Liver (tissue), 3 donors: ENCODE data around the gene FBXO33.

Source experiments
- CTCF ChIP-seq: fragments of 150-350 bp; IDR thresholded peaks from 2 replicates; pipeline ENCODE4 v1.5.1; 2017; ENCODE audit warnings: improper control_type of control experiment, low read depth, low read length; ENCODE audit not compliant: missing input control
- EGR1 ChIP-seq, 2 donors: IDR thresholded peaks; 2 replicates each; pipeline ENCODE4 v1.6.1; 2016 to 2018; ENCODE audit warnings: antibody characterized with exemption in 2 of 2, low read depth in 2 of 2
- FOXA1 ChIP-seq: IDR thresholded peaks from 2 replicates; pipeline ENCODE4 v1.6.1; 2016; ENCODE audit warnings: antibody characterized with exemption
- GABPA ChIP-seq, 2 donors: IDR thresholded peaks in 1 of 2; conservative IDR thresholded peaks in 1 of 2; 2 replicates each; pipeline ENCODE4 v1.6.1; 2016; ENCODE audit warnings: antibody characterized with exemption in 2 of 2, mild to moderate bottlenecking in 1 of 2, moderate library complexity in 1 of 2
- HNF4A ChIP-seq, 2 donors: conservative IDR thresholded peaks; 2 replicates each; pipeline ENCODE4 v1.6.1; 2016; ENCODE audit warnings: antibody characterized with exemption in 2 of 2, mild to moderate bottlenecking in 2 of 2
- JUND ChIP-seq, 2 donors: IDR thresholded peaks; 2 replicates each; pipeline ENCODE4 v1.6.1; 2016; ENCODE audit warnings: antibody characterized with exemption in 2 of 2
- RAD21 ChIP-seq, 2 donors: IDR thresholded peaks; 2 replicates each; pipeline ENCODE4 v1.6.1; 2016; ENCODE audit warnings: antibody characterized with exemption in 2 of 2, mild to moderate bottlenecking in 2 of 2
- REST ChIP-seq: IDR thresholded peaks from 2 replicates; pipeline ENCODE4 v1.6.1; 2016; ENCODE audit warnings: antibody characterized with exemption, mild to moderate bottlenecking
- RXRA ChIP-seq, 2 donors: IDR thresholded peaks; 2 replicates each; pipeline ENCODE4 v1.6.1; 2017 to 2018; ENCODE audit warnings: antibody characterized with exemption in 2 of 2, mild to moderate bottlenecking in 1 of 2
- TAF1 ChIP-seq: conservative IDR thresholded peaks from 2 replicates; pipeline ENCODE4 v1.6.1; 2016; ENCODE audit warnings: antibody characterized with exemption, mild to moderate bottlenecking
- YY1 ChIP-seq: IDR thresholded peaks from 2 replicates; pipeline ENCODE4 v1.6.1; 2016; ENCODE audit warnings: antibody characterized with exemption, mild to moderate bottlenecking
- TF ChIP-seq, protein P1 (sequence below): IDR thresholded peaks from 2 replicates; pipeline ENCODE4 v1.6.1; 2016; ENCODE audit warnings: antibody characterized with exemption
- TF ChIP-seq, protein P2 (sequence below): IDR thresholded peaks from 2 replicates; pipeline ENCODE4 v1.6.1; 2016; ENCODE audit warnings: antibody characterized with exemption
- donor health status: healthy.
- donor health status: healthy.

- TF ChIP-seq CTCF (no peak), GABPA (IDR thresholded peaks at IDR 0.05 in 1 of 2, conservative IDR thresholded peaks at IDR 0.05 in 1 of 2) (no peak), EGR1 (IDR thresholded peaks at IDR 0.05; ENCODE audit: low read depth in 2 of 2) (no peak), RXRA (IDR thresholded peaks at IDR 0.05) (no peak), FOXA1 (no peak), RAD21 (IDR thresholded peaks at IDR 0.05) (no peak), TAF1 (no peak), YY1 (no peak), REST (no peak), JUND (IDR thresholded peaks at IDR 0.05) (no peak), HNF4A (conservative IDR thresholded peaks at IDR 0.05) (no peak)
- TF ChIP-seq, protein P1, sequence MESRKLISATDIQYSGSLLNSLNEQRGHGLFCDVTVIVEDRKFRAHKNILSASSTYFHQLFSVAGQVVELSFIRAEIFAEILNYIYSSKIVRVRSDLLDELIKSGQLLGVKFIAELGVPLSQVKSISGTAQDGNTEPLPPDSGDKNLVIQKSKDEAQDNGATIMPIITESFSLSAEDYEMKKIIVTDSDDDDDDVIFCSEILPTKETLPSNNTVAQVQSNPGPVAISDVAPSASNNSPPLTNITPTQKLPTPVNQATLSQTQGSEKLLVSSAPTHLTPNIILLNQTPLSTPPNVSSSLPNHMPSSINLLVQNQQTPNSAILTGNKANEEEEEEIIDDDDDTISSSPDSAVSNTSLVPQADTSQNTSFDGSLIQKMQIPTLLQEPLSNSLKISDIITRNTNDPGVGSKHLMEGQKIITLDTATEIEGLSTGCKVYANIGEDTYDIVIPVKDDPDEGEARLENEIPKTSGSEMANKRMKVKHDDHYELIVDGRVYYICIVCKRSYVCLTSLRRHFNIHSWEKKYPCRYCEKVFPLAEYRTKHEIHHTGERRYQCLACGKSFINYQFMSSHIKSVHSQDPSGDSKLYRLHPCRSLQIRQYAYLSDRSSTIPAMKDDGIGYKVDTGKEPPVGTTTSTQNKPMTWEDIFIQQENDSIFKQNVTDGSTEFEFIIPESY, result no peak
- TF ChIP-seq, protein P2, sequence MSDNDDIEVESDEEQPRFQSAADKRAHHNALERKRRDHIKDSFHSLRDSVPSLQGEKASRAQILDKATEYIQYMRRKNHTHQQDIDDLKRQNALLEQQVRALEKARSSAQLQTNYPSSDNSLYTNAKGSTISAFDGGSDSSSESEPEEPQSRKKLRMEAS, result no peak
Observed at GRCh38 chr14:39393289-39393688, 38.9 kb downstream of the FBXO33 start.
